Measurements from ENCODE around the gene ZNF341.

The ZNF341 gene

DNA sequence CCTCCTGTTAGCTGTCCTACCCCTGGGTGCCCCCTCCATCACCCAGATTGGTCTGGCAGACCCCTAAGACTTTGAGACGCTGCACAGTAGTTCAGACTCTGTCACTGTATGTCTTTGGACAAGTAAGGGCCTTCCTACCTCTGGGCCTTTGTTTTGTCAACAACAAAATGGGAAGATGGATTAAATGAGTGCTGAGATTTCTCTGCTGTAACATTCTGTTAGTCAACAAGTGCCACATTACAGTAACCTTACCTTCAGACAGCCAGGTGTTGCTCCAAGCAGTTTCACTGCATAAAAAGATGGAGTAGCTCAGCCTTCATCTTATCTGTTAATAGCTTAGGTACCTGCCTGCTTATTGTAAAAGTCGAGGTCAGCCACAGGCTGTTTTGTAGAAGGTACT lies 95.3 kb downstream of the ZNF341 start:
- Mint-ChIP-seq H3K4me1 (peaks cover 66% of the 10 kb centered on the region), H3K27me3 (ENCODE audit: low read depth, poor library complexity) (no peaks in the 10 kb centered on the region)

DNA sequence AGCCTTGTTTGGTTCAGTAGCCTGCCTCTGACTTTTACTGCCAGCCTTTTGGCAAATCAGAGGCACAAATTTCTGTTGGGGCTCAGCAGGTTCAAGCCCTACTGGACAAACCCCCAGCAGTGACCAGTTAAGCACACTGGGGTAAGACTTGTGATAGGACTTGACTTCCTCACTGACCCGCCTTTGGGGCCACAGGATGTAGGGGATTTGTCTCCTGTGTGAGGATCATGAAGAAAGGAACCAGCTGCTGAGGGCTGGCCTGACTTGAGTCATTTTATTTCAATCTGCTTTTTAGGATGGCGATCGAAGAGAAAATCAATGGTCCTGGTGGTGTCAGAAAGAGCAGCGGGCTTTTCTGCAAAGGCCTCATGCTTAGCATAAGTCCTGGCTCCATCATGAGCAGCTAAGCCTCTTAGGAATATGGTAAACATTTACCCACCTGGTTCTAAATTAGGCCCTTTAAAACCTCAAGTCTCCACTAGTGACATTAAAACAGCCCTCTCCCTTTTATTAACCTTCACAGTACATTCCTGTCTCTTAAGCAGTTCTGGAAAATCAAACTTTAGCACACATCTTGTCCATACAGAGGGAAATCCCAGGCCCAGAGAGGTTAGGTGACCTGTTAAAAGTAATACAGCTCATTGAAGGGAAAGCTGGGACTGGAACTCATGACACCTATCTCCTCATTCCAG lies 96.0 kb downstream of the ZNF341 start:
- no peaks in the 10 kb centered on the region for H3K9me3 Mint-ChIP-seq
- H3K4me1 Mint-ChIP-seq = peaks cover 69% of the 10 kb centered on the region
- no peaks in the 10 kb centered on the region for H3K27me3 Mint-ChIP-seq (ENCODE audit: low read depth, poor library complexity)
- peaks cover 11% of the 10 kb centered on the region for H3K36me3 Mint-ChIP-seq (ENCODE audit: low read depth)
- H3K4me3 Mint-ChIP-seq = no peak overlapping the region
- peak overlapping the region; percentile 87 for H3K27ac Mint-ChIP-seq
- TF ChIP-seq, protein P1, sequence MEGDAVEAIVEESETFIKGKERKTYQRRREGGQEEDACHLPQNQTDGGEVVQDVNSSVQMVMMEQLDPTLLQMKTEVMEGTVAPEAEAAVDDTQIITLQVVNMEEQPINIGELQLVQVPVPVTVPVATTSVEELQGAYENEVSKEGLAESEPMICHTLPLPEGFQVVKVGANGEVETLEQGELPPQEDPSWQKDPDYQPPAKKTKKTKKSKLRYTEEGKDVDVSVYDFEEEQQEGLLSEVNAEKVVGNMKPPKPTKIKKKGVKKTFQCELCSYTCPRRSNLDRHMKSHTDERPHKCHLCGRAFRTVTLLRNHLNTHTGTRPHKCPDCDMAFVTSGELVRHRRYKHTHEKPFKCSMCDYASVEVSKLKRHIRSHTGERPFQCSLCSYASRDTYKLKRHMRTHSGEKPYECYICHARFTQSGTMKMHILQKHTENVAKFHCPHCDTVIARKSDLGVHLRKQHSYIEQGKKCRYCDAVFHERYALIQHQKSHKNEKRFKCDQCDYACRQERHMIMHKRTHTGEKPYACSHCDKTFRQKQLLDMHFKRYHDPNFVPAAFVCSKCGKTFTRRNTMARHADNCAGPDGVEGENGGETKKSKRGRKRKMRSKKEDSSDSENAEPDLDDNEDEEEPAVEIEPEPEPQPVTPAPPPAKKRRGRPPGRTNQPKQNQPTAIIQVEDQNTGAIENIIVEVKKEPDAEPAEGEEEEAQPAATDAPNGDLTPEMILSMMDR (IDR thresholded peaks at IDR 0.05) = no peak
- no peak for DNase-seq

More for the DNA sequence above, 95.3 kb downstream of the ZNF341 start:
- Mint-ChIP-seq H3K36me3 (ENCODE audit: low read depth) (peaks cover 7% of the 10 kb centered on the region), H3K4me3 (no peak overlapping the region), H3K27ac (peak overlapping the region; percentile 6), H3K9me3 (no peaks in the 10 kb centered on the region)
- no peak for DNase-seq
- TF ChIP-seq, protein P1 (IDR thresholded peaks at IDR 0.05) = no peak

DNA sequence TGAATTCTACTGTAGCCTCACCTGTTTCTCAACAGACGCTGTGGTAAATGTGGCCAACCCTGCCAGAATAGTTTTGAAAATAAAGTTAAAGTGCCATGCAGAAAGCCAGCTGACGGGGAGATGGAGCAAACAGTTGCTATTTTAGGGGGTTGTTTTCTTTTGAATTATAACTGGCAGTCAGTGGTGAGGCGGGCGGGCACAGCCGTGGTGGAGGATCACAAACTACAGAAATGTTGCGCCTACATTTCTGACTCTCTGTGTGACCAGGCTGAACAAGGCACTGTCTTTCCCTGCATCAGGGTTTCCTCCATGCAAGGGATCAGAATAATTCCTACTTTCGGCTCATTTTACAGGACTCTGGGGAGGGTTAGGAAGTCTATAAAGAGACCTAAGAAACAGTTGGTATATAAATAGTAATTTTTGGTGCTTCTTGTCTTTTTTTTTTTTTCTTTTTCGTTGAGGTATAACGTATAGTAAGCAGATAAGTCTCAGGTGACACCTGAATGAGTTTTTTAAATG lies 96.6 kb downstream of the ZNF341 start:
- H3K27me3 Mint-ChIP-seq (ENCODE audit: low read depth, poor library complexity) = no peaks in the 10 kb centered on the region
- H3K36me3 Mint-ChIP-seq (ENCODE audit: low read depth) = peaks cover 16% of the 10 kb centered on the region
- peak overlapping the region; percentile 79 for H3K27ac Mint-ChIP-seq
- no peak for DNase-seq
- no peak overlapping the region for H3K4me3 Mint-ChIP-seq
- H3K9me3 Mint-ChIP-seq = no peaks in the 10 kb centered on the region
- TF ChIP-seq, protein P1 (IDR thresholded peaks at IDR 0.05) = no peak
- H3K4me1 Mint-ChIP-seq = peaks cover 74% of the 10 kb centered on the region

DNA sequence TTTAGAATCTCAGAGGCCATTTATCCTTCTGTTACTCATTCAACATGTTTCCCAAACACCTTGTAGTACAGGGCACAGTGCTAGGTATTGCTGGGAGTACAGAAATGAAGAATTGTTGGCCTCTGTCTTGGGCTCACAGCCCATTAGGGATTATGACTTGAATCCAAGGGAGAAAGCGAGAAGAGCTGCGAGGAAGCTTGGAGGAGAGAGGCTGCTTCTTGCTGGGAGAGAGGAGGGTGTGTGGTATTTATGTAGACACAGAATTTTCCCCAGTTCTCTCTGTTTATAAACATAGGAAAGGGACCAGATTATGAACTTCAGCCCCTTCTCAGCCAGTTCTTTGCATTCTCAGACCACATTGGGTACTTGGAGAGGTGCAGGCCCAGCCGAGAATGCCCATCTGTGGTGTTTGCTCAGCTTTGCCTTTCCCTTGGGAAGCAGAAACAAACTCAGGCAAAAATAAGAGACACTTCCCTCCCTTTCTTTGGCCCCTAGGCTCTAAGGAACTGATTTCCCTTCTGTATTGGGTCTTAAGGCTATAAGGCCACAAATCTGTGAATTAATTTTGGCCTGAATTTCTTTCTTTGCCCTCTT lies 97.3 kb downstream of the ZNF341 start:
- peaks cover 22% of the 10 kb centered on the region for H3K36me3 Mint-ChIP-seq (ENCODE audit: low read depth)
- peak overlapping the region; percentile 37 for H3K4me3 Mint-ChIP-seq
- H3K27ac Mint-ChIP-seq = peak overlapping the region; percentile 79
- TF ChIP-seq, protein P1 (IDR thresholded peaks at IDR 0.05) = no peak
- DNase-seq = no peak
- H3K27me3 Mint-ChIP-seq (ENCODE audit: low read depth, poor library complexity) = no peaks in the 10 kb centered on the region
- H3K4me1 Mint-ChIP-seq = peaks cover 79% of the 10 kb centered on the region
- no peaks in the 10 kb centered on the region for H3K9me3 Mint-ChIP-seq

DNA sequence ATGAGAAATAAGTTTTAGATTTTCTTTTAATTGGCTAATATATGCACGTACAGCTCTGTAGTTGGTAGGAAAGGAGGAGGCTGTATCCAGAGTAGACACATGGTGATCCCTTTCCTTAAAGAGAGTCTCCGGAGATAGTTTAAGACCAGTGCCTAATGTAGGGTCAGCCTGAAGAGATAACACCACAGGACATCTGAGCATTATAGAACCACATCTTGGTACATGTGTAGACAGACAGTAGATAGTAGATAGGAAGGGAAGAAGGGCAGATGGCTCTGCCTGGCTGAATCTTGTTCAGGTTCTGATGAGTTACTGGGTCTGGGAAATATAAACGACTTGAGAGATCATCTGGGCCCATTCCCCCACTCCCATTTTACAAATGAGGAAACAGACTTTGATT lies 97.8 kb downstream of the ZNF341 start:
- H3K4me3 Mint-ChIP-seq = no peak overlapping the region
- no peak for DNase-seq
- TF ChIP-seq, protein P1 (IDR thresholded peaks at IDR 0.05) = no peak
- H3K27ac Mint-ChIP-seq = no peak overlapping the region
- no peaks in the 10 kb centered on the region for H3K27me3 Mint-ChIP-seq (ENCODE audit: low read depth, poor library complexity)
- H3K4me1 Mint-ChIP-seq = peaks cover 79% of the 10 kb centered on the region
- H3K36me3 Mint-ChIP-seq (ENCODE audit: low read depth) = peaks cover 28% of the 10 kb centered on the region
- no peaks in the 10 kb centered on the region for H3K9me3 Mint-ChIP-seq

Measured in nephron progenitor cell (in vitro differentiated cells).